ENCODE data around the gene JADE2. TPM values are rescaled to one million over a fixed set of nuclear protein-coding genes. Genes with fewer than 3 reads are reported as not detected.

JADE2 gene
- total RNA-seq, 2 donors from 2014 or later = 75.3 to 93.3 TPM

GRCh38 chr5:134563221-134563620 lies 37.8 kb downstream of the JADE2 start:
- Mint-ChIP-seq H3K27me3 (no peaks in the 10 kb centered on the region), H3K36me3 (ENCODE audit: low read depth) (peaks cover 91% of the 10 kb centered on the region), H3K9me3 (no peaks in the 10 kb centered on the region), H3K4me1 (no peaks in the 10 kb centered on the region), H3K27ac (peak overlapping the region; percentile 69), H3K4me3 (no peak overlapping the region)
- no peak for ATAC-seq (replicated peaks)

- no peaks in the 10 kb centered on the region for H3K27me3 Mint-ChIP-seq
- H3K27ac Mint-ChIP-seq = peak overlapping the region; percentile 52
- H3K9me3 Mint-ChIP-seq = no peaks in the 10 kb centered on the region
- no peak overlapping the region for H3K4me3 Mint-ChIP-seq
- ATAC-seq (replicated peaks) = no peak
- peaks cover 99% of the 10 kb centered on the region for H3K36me3 Mint-ChIP-seq (ENCODE audit: low read depth)
- no peaks in the 10 kb centered on the region for H3K4me1 Mint-ChIP-seq
Measured at GRCh38 chr5:134563962-134564361, 38.5 kb downstream of the JADE2 start.

- Mint-ChIP-seq H3K4me1 (no peaks in the 10 kb centered on the region), H3K36me3 (ENCODE audit: low read depth) (peaks cover 100% of the 10 kb centered on the region)
Measured at GRCh38 chr5:134564396-134564795, 38.9 kb downstream of the JADE2 start.

GRCh38 chr5:134565791-134566740 lies 40.6 kb downstream of the JADE2 start:
- H3K9me3 Mint-ChIP-seq = no peaks in the 10 kb centered on the region
- H3K27ac Mint-ChIP-seq = peak overlapping the region; percentile 43
- peaks cover 100% of the 10 kb centered on the region for H3K36me3 Mint-ChIP-seq (ENCODE audit: low read depth)
- H3K27me3 Mint-ChIP-seq = no peaks in the 10 kb centered on the region
- H3K4me1 Mint-ChIP-seq = no peaks in the 10 kb centered on the region
- ATAC-seq (replicated peaks) = no peak
- no peak overlapping the region for H3K4me3 Mint-ChIP-seq

More at GRCh38 chr5:134564396-134564795, 38.9 kb downstream of the JADE2 start:
- Mint-ChIP-seq H3K27ac (peak overlapping the region; percentile 52), H3K4me3 (no peak overlapping the region), H3K9me3 (no peaks in the 10 kb centered on the region), H3K27me3 (no peaks in the 10 kb centered on the region)
- ATAC-seq (replicated peaks) = no peak

GRCh38 chr5:134566741-134567221 lies 41.3 kb downstream of the JADE2 start:
- Mint-ChIP-seq H3K27ac (peak overlapping the region; percentile 43), H3K9me3 (no peaks in the 10 kb centered on the region), H3K4me3 (no peak overlapping the region), H3K4me1 (no peaks in the 10 kb centered on the region), H3K36me3 (ENCODE audit: low read depth) (peaks cover 100% of the 10 kb centered on the region), H3K27me3 (no peaks in the 10 kb centered on the region)
- ATAC-seq (replicated peaks) = no peak

GRCh38 chr5:134567641-134568336 lies 42.3 kb downstream of the JADE2 start:
- Mint-ChIP-seq H3K4me1 (no peaks in the 10 kb centered on the region), H3K36me3 (ENCODE audit: low read depth) (peaks cover 100% of the 10 kb centered on the region), H3K27ac (peak overlapping the region; percentile 77), H3K27me3 (no peaks in the 10 kb centered on the region), H3K9me3 (no peaks in the 10 kb centered on the region), H3K4me3 (no peak overlapping the region)
- no peak for ATAC-seq (replicated peaks)

- Mint-ChIP-seq H3K27me3 (no peaks in the 10 kb centered on the region), H3K4me3 (no peak overlapping the region), H3K36me3 (ENCODE audit: low read depth) (peaks cover 100% of the 10 kb centered on the region), H3K27ac (peak overlapping the region; percentile 77), H3K4me1 (no peaks in the 10 kb centered on the region), H3K9me3 (no peaks in the 10 kb centered on the region)
- ATAC-seq (replicated peaks) = no peak
Measured at GRCh38 chr5:134568337-134568700, 42.8 kb downstream of the JADE2 start.

- peaks cover 100% of the 10 kb centered on the region for H3K36me3 Mint-ChIP-seq (ENCODE audit: low read depth)
- no peaks in the 10 kb centered on the region for H3K27me3 Mint-ChIP-seq
- no peak for ATAC-seq (replicated peaks)
- H3K4me1 Mint-ChIP-seq = no peaks in the 10 kb centered on the region
- H3K9me3 Mint-ChIP-seq = no peaks in the 10 kb centered on the region
- peak overlapping the region; percentile 77 for H3K27ac Mint-ChIP-seq
- H3K4me3 Mint-ChIP-seq = no peak overlapping the region
Measured at GRCh38 chr5:134568761-134569695, 43.6 kb downstream of the JADE2 start.

GRCh38 chr5:134569758-134570364 lies 44.4 kb downstream of the JADE2 start:
- Mint-ChIP-seq H3K36me3 (ENCODE audit: low read depth) (peaks cover 100% of the 10 kb centered on the region), H3K27ac (peak overlapping the region; percentile 77)
- no peak for ATAC-seq (replicated peaks)

GRCh38 chr5:134570365-134570758 lies 44.9 kb downstream of the JADE2 start:
- Mint-ChIP-seq H3K4me3 (no peak overlapping the region), H3K36me3 (ENCODE audit: low read depth) (peaks cover 100% of the 10 kb centered on the region), H3K4me1 (peaks cover 3% of the 10 kb centered on the region), H3K9me3 (no peaks in the 10 kb centered on the region), H3K27me3 (no peaks in the 10 kb centered on the region), H3K27ac (peak overlapping the region; percentile 77)
- no peak for ATAC-seq (replicated peaks)

More at GRCh38 chr5:134569758-134570364, 44.4 kb downstream of the JADE2 start:
- peaks cover 3% of the 10 kb centered on the region for H3K4me1 Mint-ChIP-seq
- no peak overlapping the region for H3K4me3 Mint-ChIP-seq
- no peaks in the 10 kb centered on the region for H3K9me3 Mint-ChIP-seq
- no peaks in the 10 kb centered on the region for H3K27me3 Mint-ChIP-seq

- Mint-ChIP-seq H3K9me3 (no peaks in the 10 kb centered on the region), H3K27ac (peak overlapping the region; percentile 77), H3K36me3 (ENCODE audit: low read depth) (peaks cover 100% of the 10 kb centered on the region), H3K4me3 (no peak overlapping the region), H3K4me1 (peaks cover 3% of the 10 kb centered on the region), H3K27me3 (no peaks in the 10 kb centered on the region)
- ATAC-seq (replicated peaks) = no peak
Measured at GRCh38 chr5:134570886-134571285, 45.4 kb downstream of the JADE2 start.

GRCh38 chr5:134571693-134572405 lies 46.4 kb downstream of the JADE2 start:
- Mint-ChIP-seq H3K27ac (peak overlapping the region; percentile 76), H3K36me3 (ENCODE audit: low read depth) (peaks cover 99% of the 10 kb centered on the region), H3K27me3 (no peaks in the 10 kb centered on the region), H3K4me3 (no peak overlapping the region), H3K4me1 (peaks cover 8% of the 10 kb centered on the region), H3K9me3 (no peaks in the 10 kb centered on the region)
- ATAC-seq (replicated peaks) = no peak

- Mint-ChIP-seq H3K4me1 (peaks cover 9% of the 10 kb centered on the region), H3K36me3 (ENCODE audit: low read depth) (peaks cover 99% of the 10 kb centered on the region), H3K27ac (peak overlapping the region; percentile 44), H3K9me3 (no peaks in the 10 kb centered on the region), H3K27me3 (no peaks in the 10 kb centered on the region), H3K4me3 (no peak overlapping the region)
- no peak for ATAC-seq (replicated peaks)
Measured at GRCh38 chr5:134572811-134573210, 47.3 kb downstream of the JADE2 start.

All from activated T-helper 17 cell treated with anti-CD3 and anti-CD28 coated beads, Interleukin-2, amount 50 U/mL, for 72 hours (primary cell).